ENCODE results near the gene MGRN1. TPM values are rescaled to one million over a fixed set of nuclear protein-coding genes. Genes with fewer than 3 reads are reported as not detected.

The MGRN1 gene
- total and polyA plus RNA-seq, 2 donors (not counting 1 experiment from before 2014, with no cell fraction given), result 22.7 to 89.2 TPM

GRCh38 chr16:4633910-4634635, 9.4 kb downstream of the MGRN1 start:
- no peaks in the 10 kb centered on the region for H3K27me3 ChIP-seq (replicated peaks in 1 of 4; ENCODE audit: control extremely low read depth in 1 of 4, control insufficient read depth in 3 of 4, insufficient read depth in 4 of 4, low read length in 3 of 4)
- 97% methylated on average over 19 of the region's 20 CpGs for WGBS (ENCODE audit: insufficient coverage)
- CTCF ChIA-PET, result no interaction called here

More at GRCh38 chr16:4633910-4634635, 9.4 kb downstream of the MGRN1 start:
- no peak for ATAC-seq (ENCODE audit: low read depth)
- no peak for DNase-seq
- Histone ChIP-seq H3K4me1 (ENCODE audit: control insufficient read depth in 2 of 2, insufficient read depth in 2 of 2, low read length in 2 of 2) (no peaks in the 10 kb centered on the region), H4K20me1 (ENCODE audit: control insufficient read depth, insufficient read depth, low read length, poor library complexity, severe bottlenecking) (peaks cover 70% of the 10 kb centered on the region), H3K4me3 (ENCODE audit: control extremely low read depth in 1 of 5, extremely low read depth in 1 of 5, insufficient read depth in 1 of 5, low read depth in 2 of 5, low read length in 4 of 5) (no peak overlapping the region), H3K9me3 (ENCODE audit: control extremely low read depth in 1 of 3, control insufficient read depth in 2 of 3, insufficient read depth in 1 of 3, low read length in 2 of 3) (peaks cover 0 to 3% (median 0%) of the 10 kb centered on the region in 3 donors), H3K4me2 (replicated peaks; ENCODE audit: low read depth, low read length, poor library complexity, severe bottlenecking) (no peak overlapping the region), H2AFZ (ENCODE audit: insufficient read depth, low read depth, low read length, poor library complexity, severe bottlenecking) (no peak overlapping the region), H3K36me3 (replicated peaks in 1 of 2; ENCODE audit: control extremely low read depth in 1 of 2, control insufficient read depth in 1 of 2, extremely low read depth in 1 of 2, insufficient read depth in 2 of 2, low read length in 1 of 2) (peaks cover 0 to 16% of the 10 kb centered on the region in 2 experiments), H3K9ac (ENCODE audit: low read length) (no peak overlapping the region), H3K27ac (ENCODE audit: low read length in 2 of 2) (no peak overlapping the region), H3K79me2 (ENCODE audit: control insufficient read depth, insufficient read depth, low read length) (peaks cover 98% of the 10 kb centered on the region)
- Mint-ChIP-seq H3K9me3 (ENCODE audit: insufficient read depth) (peaks cover 4% of the 10 kb centered on the region), H3K4me1 (peaks cover 7% of the 10 kb centered on the region), H3K4me3 (no peak overlapping the region), H3K27ac (no peak overlapping the region), H3K27me3 (no peaks in the 10 kb centered on the region)
- TF ChIP-seq EZH2 (IDR thresholded peaks at IDR 0.05; ENCODE audit: borderline replicate concordance, insufficient read depth, low read depth, low read length, poor library complexity, severe bottlenecking) (no peak), CTCF (IDR thresholded peaks at IDR 0.05) (no peak)
- intact Hi-C loops (cut with micrococcal nuclease), result no loop called here
- POLR2A ChIA-PET, result no interaction called here

All from B cell (primary cell).